H1 (cell line): ENCODE measurements around the gene ZNF516. TPM values are rescaled to one million over a fixed set of nuclear protein-coding genes. Genes with fewer than 3 reads are reported as not detected.

Experiments
- CTCF ChIA-PET: fragments of 300-600 bp; sonication (Branson Sonifier 250); formaldehyde crosslinking; loops from one replicate; lab custom pipeline; 2021; ENCODE audit not compliant: partially characterized antibody; lab: Charles Lee
- POLR2A ChIA-PET: fragments of 300-600 bp; sonication (Branson Sonifier 250); formaldehyde crosslinking; loops from one replicate; lab custom pipeline; 2021; ENCODE audit warnings: inconsistent platforms; ENCODE audit not compliant: partially characterized antibody; lab: Charles Lee
- DNase-seq, 2 experiments: peaks; one replicate each; pipeline versions ENCODE4 v3.0.0 to v3.0.0-alpha.2; 2010 to 2022; ENCODE audit warnings: low spot score in 2 of 2, low read depth in 1 of 2, mixed read lengths in 1 of 2
- FAIRE-seq: peaks from 2 replicates; lab custom pipeline; 2011; peaks lifted over from hg19 to GRCh38; lab: Jason Lieb, UNC
- H2AFZ ChIP-seq: 2 replicates; pipeline ENCODE4 v1.8.1; 2012; ENCODE audit warnings: low read length, inconsistent platforms
- H2AK5ac ChIP-seq: 2 replicates; pipeline ENCODE4 v1.6.1; 2013; ENCODE audit warnings: low read depth, low read length
- H2BK120ac ChIP-seq: replicated peaks from 2 replicates; pipeline ENCODE3; 2013; ENCODE audit warnings: low read depth, low read length, inconsistent platforms
- H2BK12ac ChIP-seq: 2 replicates; pipeline ENCODE4 v1.6.1; 2013; ENCODE audit warnings: low read depth, low read length
- H2BK15ac ChIP-seq: 2 replicates; pipeline ENCODE4 v1.6.1; 2013; ENCODE audit warnings: low read length
- H2BK20ac ChIP-seq: 2 replicates; pipeline ENCODE4 v1.6.1; 2013; ENCODE audit warnings: low read length
- H2BK5ac ChIP-seq: 2 replicates; pipeline ENCODE4 v1.6.1; 2013; ENCODE audit warnings: low read depth, low read length
- H3K14ac ChIP-seq: 2 replicates; pipeline ENCODE4 v1.6.1; 2013; ENCODE audit warnings: inconsistent platforms; ENCODE audit not compliant: insufficient read length
- H3K18ac ChIP-seq: 2 replicates; pipeline ENCODE4 v1.6.1; 2013; ENCODE audit warnings: low read length; ENCODE audit errors: extremely low read depth
- H3K23ac ChIP-seq: 2 replicates; pipeline ENCODE4 v1.6.1; 2013; ENCODE audit warnings: inconsistent platforms; ENCODE audit not compliant: insufficient read length
- H3K23me2 ChIP-seq: 2 replicates; pipeline ENCODE4 v1.6.1; 2013; ENCODE audit warnings: low read depth, low read length
- H3K27ac ChIP-seq: 2 replicates; pipeline ENCODE4 v1.6.1; 2011; ENCODE audit warnings: low read depth, low read length, inconsistent platforms
- H3K27me3 ChIP-seq, 4 experiments: replicated peaks in 1 of 4; 1 replicate in 1 of 4; 2 replicates in 3 of 4; pipeline versions ENCODE4 v1.6.1 to v1.8.1; 2011 to 2013; ENCODE audit warnings: low read length in 3 of 4, mild to moderate bottlenecking in 3 of 4, inconsistent platforms in 2 of 4, mixed read lengths in 2 of 4, moderate library complexity in 1 of 4; ENCODE audit not compliant: control insufficient read depth in 3 of 4, insufficient read depth in 3 of 4; ENCODE audit errors: extremely low read depth in 1 of 4
- H3K36me3 ChIP-seq, 4 experiments: 2 replicates each; pipeline versions ENCODE4 v1.6.1 to v1.8.1; 2011 to 2013; ENCODE audit warnings: mild to moderate bottlenecking in 4 of 4, low read length in 3 of 4, moderate library complexity in 2 of 4, control low read depth in 1 of 4, inconsistent platforms in 1 of 4; ENCODE audit not compliant: insufficient read depth in 4 of 4, control insufficient read depth in 2 of 4
- H3K4ac ChIP-seq: replicated peaks from 2 replicates; pipeline ENCODE3; 2013; ENCODE audit warnings: low read length, low read depth, mixed read lengths, inconsistent platforms; ENCODE audit not compliant: insufficient read length
- H3K4me1 ChIP-seq, 4 experiments: replicated peaks in 1 of 4; 1 replicate in 1 of 4; 2 replicates in 3 of 4; pipeline versions ENCODE4 v1.6.1 to v1.8.1; 2011 to 2013; ENCODE audit warnings: low read length in 3 of 4, inconsistent platforms in 2 of 4, mixed read lengths in 1 of 4; ENCODE audit not compliant: insufficient read depth in 4 of 4, control insufficient read depth in 3 of 4
- H3K4me2 ChIP-seq, 2 experiments: 2 replicates each; pipeline versions ENCODE4 v1.6.1 to v1.8.1; 2011 to 2013; ENCODE audit warnings: low read depth in 2 of 2, low read length in 2 of 2, control low read depth in 1 of 2, inconsistent platforms in 1 of 2, mild to moderate bottlenecking in 1 of 2; ENCODE audit not compliant: insufficient read depth in 1 of 2
- H3K4me3 ChIP-seq, 4 experiments: fragments of 200-600, 300-600 bp in 1 of 4; sonication (generic), shearing (Covaris generic), sonication (Bioruptor Twin) in 1 of 4; 2 replicates each; pipeline versions ENCODE4 v1.5.1 to v1.8.1; 2011 to 2016; ENCODE audit warnings: low read length in 4 of 4, low read depth in 3 of 4, control low read depth in 2 of 4, inconsistent platforms in 2 of 4, mild to moderate bottlenecking in 2 of 4, mixed read lengths in 1 of 4, moderate library complexity in 1 of 4; ENCODE audit not compliant: insufficient read depth in 2 of 4; ENCODE audit errors: extremely low read depth in 1 of 4
- H3K56ac ChIP-seq: replicated peaks from 2 replicates; pipeline ENCODE3; 2013; ENCODE audit warnings: low read depth, mild to moderate bottlenecking, mixed read lengths, low read length, inconsistent platforms; ENCODE audit not compliant: insufficient read length
- H3K79me1 ChIP-seq: 2 replicates; pipeline ENCODE4 v1.6.1; 2013; ENCODE audit warnings: low read depth, low read length, control low read depth
- H3K79me2 ChIP-seq, 2 experiments: 2 replicates each; pipeline versions ENCODE4 v1.6.1 to v1.8.1; 2012 to 2013; ENCODE audit warnings: low read length in 2 of 2, mild to moderate bottlenecking in 2 of 2, inconsistent platforms in 1 of 2; ENCODE audit not compliant: insufficient read depth in 2 of 2, control insufficient read depth in 1 of 2
- H3K9ac ChIP-seq, 4 experiments: replicated peaks in 1 of 4; 1 replicate in 1 of 4; 2 replicates in 3 of 4; pipeline versions ENCODE4 v1.6.1 to v1.8.1; 2011 to 2013; ENCODE audit warnings: low read depth in 3 of 4, low read length in 3 of 4, control low read depth in 2 of 4, mild to moderate bottlenecking in 2 of 4, moderate library complexity in 2 of 4, inconsistent platforms in 1 of 4; ENCODE audit errors: extremely low read depth in 1 of 4
- H3K9me3 ChIP-seq, 2 experiments: 2 replicates each; pipeline versions ENCODE4 v1.6.1 to v1.8.1; 2012 to 2013; ENCODE audit warnings: mild to moderate bottlenecking in 2 of 2, moderate library complexity in 2 of 2, control low read depth in 1 of 2, inconsistent platforms in 1 of 2, low read depth in 1 of 2, low read length in 1 of 2, mixed read lengths in 1 of 2; ENCODE audit not compliant: insufficient read depth in 2 of 2
- H4K20me1 ChIP-seq, 2 experiments: replicated peaks in 1 of 2; 2 replicates each; pipeline versions ENCODE3 to v1.8.1; 2011 to 2013; ENCODE audit warnings: inconsistent platforms in 2 of 2, low read length in 2 of 2, mild to moderate bottlenecking in 1 of 2; ENCODE audit not compliant: insufficient read depth in 2 of 2, control insufficient read depth in 1 of 2
- H4K5ac ChIP-seq: 2 replicates; pipeline ENCODE4 v1.6.1; 2013; ENCODE audit warnings: low read length, low read depth, mixed read lengths, inconsistent platforms; ENCODE audit not compliant: insufficient read length
- H4K8ac ChIP-seq: 2 replicates; pipeline ENCODE4 v1.8.0; 2013; ENCODE audit warnings: mild to moderate bottlenecking, moderate library complexity, low read length, inconsistent platforms; ENCODE audit not compliant: insufficient read depth; ENCODE audit errors: extremely low read depth
- H4K91ac ChIP-seq: replicated peaks from 2 replicates; pipeline ENCODE3; 2013; ENCODE audit warnings: low read length, mixed read lengths, inconsistent platforms; ENCODE audit not compliant: insufficient read length
- BCL11A ChIP-seq, 2 experiments: IDR thresholded peaks; one replicate each; pipeline ENCODE4 v1.6.1; 2011; ENCODE audit warnings: low read depth in 2 of 2, low read length in 2 of 2, mild to moderate bottlenecking in 2 of 2
- CBX5 ChIP-seq: fragments of 300-800, 300-1000 bp; sonication (generic); IDR thresholded peaks from 2 replicates; pipeline ENCODE4 v1.7.1; 2016; ENCODE audit warnings: antibody characterized with exemption, low read length, low read depth
- GTF2F1 ChIP-seq: IDR thresholded peaks from 2 replicates; pipeline ENCODE4 v1.6.1; 2012; ENCODE audit warnings: low read depth, low read length, improper control_type of control experiment, borderline replicate concordance
- HDAC6 ChIP-seq: IDR thresholded peaks from one replicate; pipeline ENCODE4 v1.7.1; 2012; ENCODE audit warnings: low read depth, mild to moderate bottlenecking, inconsistent platforms, low read length, moderate library complexity
- JUND ChIP-seq: IDR thresholded peaks from 2 replicates; pipeline ENCODE4 v1.6.1; 2011; ENCODE audit warnings: mild to moderate bottlenecking, improper control_type of control experiment, low read length
- KDM1A ChIP-seq: fragments of 200-600, 300-600 bp; sonication (generic); IDR thresholded peaks from 2 replicates; pipeline ENCODE4 v1.7.1; 2016; ENCODE audit warnings: mild to moderate bottlenecking, low read length, borderline replicate concordance
- NANOG ChIP-seq: IDR thresholded peaks from 2 replicates; pipeline ENCODE4 v1.6.1; 2011; ENCODE audit warnings: low read length, low read depth, mild to moderate bottlenecking, inconsistent platforms; ENCODE audit not compliant: insufficient read depth, poor library complexity, severe bottlenecking
- POLR2A ChIP-seq, 2 experiments: IDR thresholded peaks; 1 replicate in 1 of 2; 2 replicates in 1 of 2; pipeline ENCODE4 v1.6.1; 2011; ENCODE audit warnings: low read depth in 2 of 2, low read length in 2 of 2, mild to moderate bottlenecking in 2 of 2; ENCODE audit errors: control extremely low read depth in 1 of 2
- RBBP5 ChIP-seq: IDR thresholded peaks from 2 replicates; pipeline ENCODE4 v1.7.1; 2012; ENCODE audit warnings: low read depth, mild to moderate bottlenecking, inconsistent platforms, low read length, moderate library complexity, borderline replicate concordance
- RXRA ChIP-seq: IDR thresholded peaks from 2 replicates; pipeline ENCODE4 v1.6.1; 2011; ENCODE audit warnings: low read depth, mild to moderate bottlenecking, low read length, moderate library complexity; ENCODE audit not compliant: insufficient read depth
- SIRT6 ChIP-seq: IDR thresholded peaks from one replicate; pipeline ENCODE4 v1.7.1; 2012; ENCODE audit warnings: low read length, inconsistent platforms
- SIX5 ChIP-seq: IDR thresholded peaks from 2 replicates; pipeline ENCODE4 v1.6.1; 2011; ENCODE audit warnings: mild to moderate bottlenecking, low read depth, low read length
- TBP ChIP-seq: IDR thresholded peaks from 2 replicates; pipeline ENCODE4 v1.6.1; 2011; ENCODE audit warnings: low read depth, low read length, improper control_type of control experiment
- WGBS, 2 experiments: shearing (Covaris generic) in 1 of 2; methylation state at CpG; one replicate each; pipeline versions ENCODE4 v1.1.6 to v1.1.7; 2013 to 2015; ENCODE audit warnings: low lambda C conversion rate in 2 of 2, mixed read lengths in 2 of 2, inconsistent platforms in 1 of 2, low coverage in 1 of 2, missing lambda C conversion rate in 1 of 2; ENCODE audit not compliant: insufficient replicate concordance in 2 of 2, insufficient coverage in 1 of 2, insufficient read length in 1 of 2; ENCODE audit errors: extremely low coverage in 1 of 2, missing lambda C conversion rate in 1 of 2; 5-methylcytosine and 5-hydroxymethylcytosine counted together
- polyA plus RNA-seq, 7 experiments: library from polyadenylated mRNA; depleted of rRNA in 3 of 7; stranded (reverse) in 5 of 7; unstranded in 2 of 7; fragments of >200 nt in 5 of 7; fragments of 200-250 nt in 2 of 7; gene quantifications; 1 replicate in 5 of 7; 2 replicates in 1 of 7; 4 replicates in 1 of 7; pipeline versions ENCODE4 v1.2.1 to v1.2.3, GENCODE V29; 2011 to 2013; ENCODE audit warnings: missing spikeins in 2 of 7, mixed read lengths in 2 of 7
- total RNA-seq: library from RNA; stranded (reverse); fragmentation: NEBNext Ultra II Directional; extraction: Animal tissue kit (Norgen Biotek cat#: 25700); gene quantifications from 2 replicates; pipeline ENCODE4 v1.2.1, GENCODE V29; 2021

The ZNF516 gene
- total and polyA plus RNA-seq, 2 of the 8 experiments (the other 6 are each of a cell fraction or from before 2014, with no cell fraction given) = 7.3 to 17.0 TPM

GRCh38 chr18:76323891-76324290, 171.2 kb downstream of the ZNF516 start:
- Histone ChIP-seq H3K4ac (no peak overlapping the region), H4K8ac (no peak overlapping the region), H3K27ac (no peak overlapping the region), H3K14ac (no peak overlapping the region), H3K27me3 (no peaks in the 10 kb centered on the region), H2BK20ac (no peak overlapping the region), H3K9ac (no peak overlapping the region), H3K9me3 (no peaks in the 10 kb centered on the region), H3K79me1 (no peaks in the 10 kb centered on the region), H2BK5ac (no peak overlapping the region), H2BK120ac (no peak overlapping the region), H3K4me1 (no peaks in the 10 kb centered on the region; a peak in 2 of 7 replicates), H3K23ac (no peak overlapping the region), H3K4me3 (no peak overlapping the region), H3K56ac (no peak overlapping the region), H3K36me3 (no peaks in the 10 kb centered on the region), H2BK12ac (no peak overlapping the region), H4K5ac (no peak overlapping the region), H2BK15ac (no peak overlapping the region), H2AK5ac (no peak overlapping the region), H3K79me2 (no peaks in the 10 kb centered on the region), H4K20me1 (no peaks in the 10 kb centered on the region), H3K4me2 (no peak overlapping the region), H2AFZ (no peak overlapping the region), H4K91ac (no peak overlapping the region), H3K18ac (no peak overlapping the region), H3K23me2 (no peaks in the 10 kb centered on the region)
- TF ChIP-seq SIRT6 (no peak), SIX5 (no peak), RBBP5 (no peak), TBP (no peak), RXRA (no peak), KDM1A (no peak), CBX5 (no peak), GTF2F1 (no peak), NANOG (no peak), BCL11A (IDR thresholded peaks at IDR 0.05; ENCODE audit: low read depth in 2 of 2, low read length in 2 of 2) (no peak), JUND (no peak), HDAC6 (no peak), POLR2A (IDR thresholded peaks at IDR 0.05; ENCODE audit: control extremely low read depth in 1 of 2, low read depth in 2 of 2, low read length in 2 of 2) (no peak)
- POLR2A ChIA-PET = no interaction called here
- 95% methylated on average over 7 of the region's 7 CpGs; no CpG with 5 or more reads in 1 of the 2 experiments for WGBS, 2 experiments
- no peak for DNase-seq
- no peak for FAIRE-seq
- CTCF ChIA-PET = no interaction called here
